DND-41 (cell line): ENCODE results near the gene CBR1.

Experiments used
- CTCF ChIP-seq: IDR thresholded peaks from 2 replicates; pipeline ENCODE4 v1.5.1; 2012; ENCODE audit warnings: borderline replicate concordance, low read length, moderate library complexity, mild to moderate bottlenecking; ENCODE audit not compliant: poor library complexity, severe bottlenecking; ENCODE audit errors: extremely low read depth
- EZH2 ChIP-seq: IDR thresholded peaks from 3 replicates; pipeline ENCODE4 v1.6.1; 2012; ENCODE audit warnings: borderline replicate concordance, low read depth, mild to moderate bottlenecking, moderate library complexity, low read length, inconsistent platforms; ENCODE audit not compliant: severe bottlenecking

- TF ChIP-seq CTCF: no peak
- TF ChIP-seq EZH2: no peak
These were observed 12.4 kb downstream of the CBR1 start for GRCh38 chr21:36082237-36082664.
